PC-3 (cell line): ENCODE results near the gene MSI2. TPM values are rescaled to one million over a fixed set of nuclear protein-coding genes. Genes with fewer than 3 reads are reported as not detected.

Experiments used
- ATAC-seq: fragments of 200-7000 bp; cut with Tn5 transposase; 2 replicates; pipeline ENCODE4 v1.9.1; 2020; ENCODE audit warnings: mild to moderate bottlenecking, moderate library complexity
- BruUV-seq: library from RNA; stranded (reverse); fragments of 400-500 nt; replicated peaks from 2 replicates; lab custom pipeline; 2021; lab: Mats Ljungman, UMichigan
- CTCF ChIA-PET: fragments of 300-600 bp; sonication (Branson Sonifier 250); formaldehyde crosslinking; loops from one replicate; lab custom pipeline; 2022; ENCODE audit warnings: antibody characterized with exemption; lab: Charles Lee
- POLR2A ChIA-PET: fragments of 300-600 bp; sonication (Branson Sonifier 250); formaldehyde crosslinking; loops from one replicate; lab custom pipeline; 2022; ENCODE audit warnings: antibody characterized with exemption; ENCODE audit not compliant: unreplicated experiment; lab: Charles Lee
- DNase-seq: peaks from one replicate; pipeline ENCODE4 v3.0.0-alpha.2; 2015
- H2AFZ ChIP-seq: fragments of 300-600 bp; sonication (generic); 2 replicates; pipeline ENCODE4 v1.6.0; 2016; ENCODE audit warnings: antibody characterized with exemption, low read length
- H3F3A ChIP-seq: fragments of 300-600 bp; sonication (generic); one replicate; pipeline ENCODE4 v1.6.0; 2017; ENCODE audit warnings: antibody characterized with exemption, low read length, control low read depth, mild to moderate bottlenecking; ENCODE audit not compliant: unreplicated experiment
- H3K27ac ChIP-seq: fragments of 300-600 bp; sonication (generic); 2 replicates; pipeline ENCODE4 v1.5.1; 2016; ENCODE audit warnings: mild to moderate bottlenecking, low read length
- H3K27me3 ChIP-seq: fragments of 300-600 bp; sonication (generic); 2 replicates; pipeline ENCODE4 v1.6.1; 2016; ENCODE audit warnings: low read length, mixed read lengths
- H3K36me3 ChIP-seq: fragments of 300-600 bp; sonication (generic); 2 replicates; pipeline ENCODE4 v1.6.1; 2016; ENCODE audit warnings: low read depth, mixed run types, low read length, mixed read lengths
- H3K4me1 ChIP-seq: fragments of 300-600 bp; sonication (generic); 2 replicates; pipeline ENCODE4 v1.5.1; 2016; ENCODE audit warnings: low read length; ENCODE audit not compliant: insufficient read depth
- H3K4me2 ChIP-seq: fragments of 300-600 bp; sonication (generic); 2 replicates; pipeline ENCODE4 v1.6.0; 2016; ENCODE audit warnings: low read length
- H3K4me3 ChIP-seq: fragments of 300-600 bp; sonication (generic); 2 replicates; pipeline ENCODE4 v1.5.1; 2016; ENCODE audit warnings: mild to moderate bottlenecking, low read length, mixed read lengths
- H3K79me2 ChIP-seq: fragments of 300-600 bp; sonication (generic); 2 replicates; pipeline ENCODE4 v1.6.1; 2017; ENCODE audit warnings: low read length, mixed read lengths
- H3K9ac ChIP-seq: fragments of 300-600 bp; sonication (generic); 2 replicates; pipeline ENCODE4 v1.6.0; 2016; ENCODE audit warnings: mild to moderate bottlenecking, low read length
- H3K9me2 ChIP-seq: fragments of 300-600 bp; sonication (generic); replicated peaks from 2 replicates; pipeline ENCODE4 v1.6.1; 2016; ENCODE audit warnings: mixed run types, low read length, mixed read lengths
- H3K9me3 ChIP-seq: fragments of 300-600 bp; sonication (generic); 2 replicates; pipeline ENCODE4 v1.6.1; 2016; ENCODE audit warnings: low read length, mixed read lengths
- H4K20me1 ChIP-seq: fragments of 300-600 bp; sonication (generic); 2 replicates; pipeline ENCODE4 v1.6.1; 2016; ENCODE audit warnings: low read length, mixed read lengths
- EZH2 ChIP-seq: fragments of 300-600 bp; sonication (generic); IDR thresholded peaks from one replicate; pipeline ENCODE4 v1.6.1; 2017; ENCODE audit warnings: antibody characterized with exemption, mild to moderate bottlenecking, low read length; ENCODE audit not compliant: unreplicated experiment
- EZH2phosphoT487 ChIP-seq: fragments of 300-600 bp; sonication (generic); IDR thresholded peaks from 2 replicates; pipeline ENCODE4 v1.6.1; 2018; ENCODE audit warnings: mild to moderate bottlenecking, antibody characterized with exemption, low read length, borderline replicate concordance
- intact Hi-C: fragments of 100-400 bp; cut with micrococcal nuclease; formaldehyde crosslinking; loops from 2 replicates; pipeline ENCODE4 v1.9.0; 2023
- total RNA-seq: library from RNA; depleted of rRNA; stranded (reverse); fragments of >200 nt; gene quantifications from 2 replicates; pipeline ENCODE4 v1.2.3, GENCODE V29; 2014
- TF ChIP-seq, protein P1 (sequence below): fragments of 300-600 bp; sonication (generic); conservative IDR thresholded peaks from 2 replicates; pipeline ENCODE4 v1.5.1; 2017; ENCODE audit warnings: antibody characterized with exemption, low read depth, mild to moderate bottlenecking, low read length

The MSI2 gene
- total RNA-seq, 1 experiment from 2014 or later = 54.7 TPM

DNA sequence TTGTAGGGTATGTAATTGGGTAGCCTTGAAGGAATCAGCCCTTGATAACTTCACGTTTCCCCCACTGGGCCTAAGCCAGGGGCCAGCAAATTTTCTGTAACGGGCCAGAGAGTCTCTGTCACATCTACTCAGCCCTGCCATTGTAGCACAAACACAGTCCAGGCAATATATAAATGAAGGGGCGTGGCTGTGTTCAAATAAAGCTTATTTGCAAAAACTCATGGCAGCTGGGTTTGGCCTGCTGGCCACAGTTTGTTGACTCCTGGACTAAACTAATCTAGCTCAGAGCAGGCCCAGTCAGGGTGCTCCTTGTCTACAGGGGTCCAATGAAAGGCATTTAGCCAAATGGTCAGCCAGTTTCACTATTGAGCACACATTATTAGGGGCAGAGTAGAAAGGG lies 347.2 kb downstream of the MSI2 start:
- no peaks in the 10 kb centered on the region for H4K20me1 ChIP-seq
- BruUV-seq = no TSS peak

DNA sequence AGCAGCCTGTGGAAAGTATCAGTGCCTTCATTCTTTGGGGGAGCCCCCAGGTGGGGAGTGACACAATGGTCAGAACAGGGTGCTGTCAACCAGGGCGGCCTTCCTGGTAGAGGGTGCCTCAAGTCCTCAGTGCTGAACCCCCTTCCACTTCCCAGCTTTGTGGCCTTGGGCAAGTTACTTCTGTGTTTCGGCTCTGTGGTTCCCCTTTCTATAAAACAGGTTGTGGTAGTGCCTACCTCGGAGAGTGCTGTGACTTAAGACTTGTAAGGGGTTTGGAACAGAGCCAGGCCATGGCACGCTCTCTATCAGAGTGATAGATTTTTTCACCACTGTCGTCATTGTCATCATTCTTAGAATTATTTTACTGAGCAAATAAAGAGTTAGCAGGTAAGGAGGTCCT lies 347.7 kb downstream of the MSI2 start:
- H3K4me1 ChIP-seq = peaks cover 15% of the 10 kb centered on the region
- no peaks in the 10 kb centered on the region for H3K9me2 ChIP-seq
- POLR2A ChIA-PET = interaction anchor here (0.6 kb wide), 1 partner anchor 479 kb away, joined by 8 read pairs; the partner anchor contains the start of gene DYNLL2
- H3K9ac ChIP-seq = no peak overlapping the region
- H3K27me3 ChIP-seq = no peaks in the 10 kb centered on the region
- no peak for TF ChIP-seq EZH2phosphoT487
- TF ChIP-seq, protein P1, sequence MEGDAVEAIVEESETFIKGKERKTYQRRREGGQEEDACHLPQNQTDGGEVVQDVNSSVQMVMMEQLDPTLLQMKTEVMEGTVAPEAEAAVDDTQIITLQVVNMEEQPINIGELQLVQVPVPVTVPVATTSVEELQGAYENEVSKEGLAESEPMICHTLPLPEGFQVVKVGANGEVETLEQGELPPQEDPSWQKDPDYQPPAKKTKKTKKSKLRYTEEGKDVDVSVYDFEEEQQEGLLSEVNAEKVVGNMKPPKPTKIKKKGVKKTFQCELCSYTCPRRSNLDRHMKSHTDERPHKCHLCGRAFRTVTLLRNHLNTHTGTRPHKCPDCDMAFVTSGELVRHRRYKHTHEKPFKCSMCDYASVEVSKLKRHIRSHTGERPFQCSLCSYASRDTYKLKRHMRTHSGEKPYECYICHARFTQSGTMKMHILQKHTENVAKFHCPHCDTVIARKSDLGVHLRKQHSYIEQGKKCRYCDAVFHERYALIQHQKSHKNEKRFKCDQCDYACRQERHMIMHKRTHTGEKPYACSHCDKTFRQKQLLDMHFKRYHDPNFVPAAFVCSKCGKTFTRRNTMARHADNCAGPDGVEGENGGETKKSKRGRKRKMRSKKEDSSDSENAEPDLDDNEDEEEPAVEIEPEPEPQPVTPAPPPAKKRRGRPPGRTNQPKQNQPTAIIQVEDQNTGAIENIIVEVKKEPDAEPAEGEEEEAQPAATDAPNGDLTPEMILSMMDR = no peak
- TF ChIP-seq EZH2 = no peak
- DNase-seq (no peak), ATAC-seq (no peak)
- H3K4me3 ChIP-seq = no peak overlapping the region
- no peaks in the 10 kb centered on the region for H3F3A ChIP-seq
- no peak overlapping the region for H2AFZ ChIP-seq
- no peaks in the 10 kb centered on the region for H3K36me3 ChIP-seq
- BruUV-seq = no TSS peak
- H3K9me3 ChIP-seq = no peaks in the 10 kb centered on the region
- no peaks in the 10 kb centered on the region for H4K20me1 ChIP-seq
- H3K27ac ChIP-seq = no peak overlapping the region
- CTCF ChIA-PET = no interaction called here
- H3K4me2 ChIP-seq = no peak overlapping the region
- intact Hi-C loops = loop anchor here (10.0 kb wide), 1 partner anchor 581 kb away; no protein-coding TSS in a partner anchor
- no peaks in the 10 kb centered on the region for H3K79me2 ChIP-seq

More for the DNA sequence above, 347.2 kb downstream of the MSI2 start:
- ATAC-seq (peak; percentile 48), DNase-seq (no peak)
- Histone ChIP-seq H3K9me3 (no peaks in the 10 kb centered on the region), H3K36me3 (no peaks in the 10 kb centered on the region), H3F3A (no peaks in the 10 kb centered on the region), H2AFZ (no peak overlapping the region), H3K9me2 (no peaks in the 10 kb centered on the region), H3K4me3 (no peak overlapping the region), H3K9ac (no peak overlapping the region), H3K4me1 (peaks cover 15% of the 10 kb centered on the region), H3K27ac (no peak overlapping the region), H3K79me2 (no peaks in the 10 kb centered on the region), H3K27me3 (no peaks in the 10 kb centered on the region), H3K4me2 (no peak overlapping the region)
- POLR2A ChIA-PET = interaction anchor here (0.6 kb wide), 1 partner anchor 479 kb away, joined by 8 read pairs; the partner anchor contains the start of gene DYNLL2
- no peak for TF ChIP-seq EZH2
- TF ChIP-seq, protein P1 = no peak
- TF ChIP-seq EZH2phosphoT487 = no peak
- intact Hi-C loops = loop anchor here (10.0 kb wide), 1 partner anchor 581 kb away; no protein-coding TSS in a partner anchor
- CTCF ChIA-PET = no interaction called here

- Histone ChIP-seq H3K9me3 (no peaks in the 10 kb centered on the region), H4K20me1 (no peaks in the 10 kb centered on the region), H3K36me3 (no peaks in the 10 kb centered on the region), H3K27me3 (no peaks in the 10 kb centered on the region), H3K4me2 (no peak overlapping the region), H3K27ac (no peak overlapping the region), H3K79me2 (no peaks in the 10 kb centered on the region), H3F3A (no peaks in the 10 kb centered on the region), H3K9ac (no peak overlapping the region), H3K9me2 (no peaks in the 10 kb centered on the region), H3K4me3 (no peak overlapping the region), H2AFZ (no peak overlapping the region), H3K4me1 (peaks cover 15% of the 10 kb centered on the region)
- BruUV-seq = no TSS peak
- TF ChIP-seq, protein P1 = no peak
- TF ChIP-seq EZH2phosphoT487 (no peak), EZH2 (no peak)
- intact Hi-C loops = loop anchor here (10.0 kb wide), 1 partner anchor 580 kb away; no protein-coding TSS in a partner anchor
- ChIA-PET CTCF (no interaction called here), POLR2A (no interaction called here)
- DNase-seq (no peak), ATAC-seq (no peak)
These were observed 348.7 kb downstream of the MSI2 start for GRCh38 chr17:57604771-57605674.
